Measurements from ENCODE around the gene KIR3DL1.
"Not testable (repeated sequence)": the region's sequence is repeated elsewhere in the genome, so short reads cannot be mapped to it uniquely, and the experiment has no call there.

GRCh38 chr19:54770511-54770910, 45.8 kb upstream of the KIR3DL1 start:
- not testable (repeated sequence) for TF ChIP-seq CTCF (IDR thresholded peaks at IDR 0.05 in 8 of 11, conservative IDR thresholded peaks at IDR 0.05 in 3 of 11); POLR2A (IDR thresholded peaks at IDR 0.05)
